ENCODE data around the gene PRR3. TPM values are rescaled to one million over a fixed set of nuclear protein-coding genes. Genes with fewer than 3 reads are reported as not detected.

PRR3 gene
- total and polyA plus RNA-seq, 2 of the 13 experiments (the other 11 are each of a cell fraction or from before 2014, with no cell fraction given) = 14.6 to 21.2 TPM

DNA sequence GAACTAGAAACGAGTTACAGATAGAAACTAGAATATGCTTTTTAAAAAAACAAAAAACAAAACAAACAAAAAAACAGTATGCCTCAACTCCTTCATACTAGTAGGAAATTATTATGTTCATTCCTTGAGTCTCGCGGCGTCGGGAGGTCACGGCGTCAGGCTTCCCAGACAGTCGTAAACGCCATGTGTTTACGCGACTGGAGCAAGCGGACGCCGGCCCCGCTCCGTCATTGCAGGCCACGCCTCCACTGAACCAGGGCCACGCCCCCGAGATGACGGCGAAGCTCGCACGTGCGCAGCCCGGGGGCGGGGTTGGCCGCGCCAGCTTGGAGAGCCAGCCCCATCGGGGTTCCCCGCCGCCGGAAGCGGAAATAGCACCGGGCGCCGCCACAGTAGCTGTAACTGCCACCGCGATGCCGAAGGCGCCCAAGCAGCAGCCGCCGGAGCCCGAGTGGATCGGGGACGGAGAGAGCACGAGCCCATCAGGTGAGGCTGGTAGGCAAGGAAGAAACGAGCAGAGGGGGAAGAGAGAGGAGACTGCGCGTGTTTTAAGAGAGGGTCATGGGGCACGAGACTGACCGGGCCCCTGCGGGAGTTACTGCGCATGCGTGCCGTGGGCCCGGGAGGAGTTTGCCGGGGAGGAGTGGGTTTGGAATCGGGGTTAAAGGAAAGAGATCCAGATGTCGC lies 14.1 kb downstream of the PRR3 start, which contains the start of gene ABCF1 (continued):
- TF ChIP-seq THAP7 (CRISPR knock-in tag; IDR thresholded peaks at IDR 0.05) (peak; percentile 86; the same call in 1 of the 2 replicates), KMT2B (CRISPR knock-in tag; IDR thresholded peaks at IDR 0.05) (peak; percentile 96), ZNF326 (CRISPR knock-in tag; IDR thresholded peaks at IDR 0.05; ENCODE audit: borderline replicate concordance) (no peak), ZFP36L1 (CRISPR knock-in tag; IDR thresholded peaks at IDR 0.05) (peak; percentile 98), WIZ (CRISPR knock-in tag; IDR thresholded peaks at IDR 0.05) (peak; percentile 98), EHMT2 (IDR thresholded peaks at IDR 0.05; ENCODE audit: borderline replicate concordance, low read depth, low read length) (no peak; the same call in 1 of the 2 replicates), CEBPG (CRISPR knock-in tag; IDR thresholded peaks at IDR 0.05) (peak; percentile 72), STAT5B (CRISPR knock-in tag; IDR thresholded peaks at IDR 0.05) (no peak), HOXA3 (CRISPR knock-in tag; IDR thresholded peaks at IDR 0.05) (peak; percentile 92), ZNF3 (CRISPR knock-in tag; IDR thresholded peaks at IDR 0.05) (0 out of 2 replicates have a peak, but pooled peaks have one; percentile 34), ZNF841 (CRISPR knock-in tag; IDR thresholded peaks at IDR 0.05; ENCODE audit: borderline replicate concordance) (peak; percentile 90; the same call in 1 of the 2 replicates), BRCA1 (CRISPR knock-in tag; IDR thresholded peaks at IDR 0.05) (no peak; the same call in 1 of the 2 replicates)
- TF ChIP-seq, protein P1, sequence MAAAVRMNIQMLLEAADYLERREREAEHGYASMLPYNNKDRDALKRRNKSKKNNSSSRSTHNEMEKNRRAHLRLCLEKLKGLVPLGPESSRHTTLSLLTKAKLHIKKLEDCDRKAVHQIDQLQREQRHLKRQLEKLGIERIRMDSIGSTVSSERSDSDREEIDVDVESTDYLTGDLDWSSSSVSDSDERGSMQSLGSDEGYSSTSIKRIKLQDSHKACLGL (CRISPR knock-in tag; IDR thresholded peaks at IDR 0.05) = peak; percentile 98
- TF ChIP-seq, protein P2, sequence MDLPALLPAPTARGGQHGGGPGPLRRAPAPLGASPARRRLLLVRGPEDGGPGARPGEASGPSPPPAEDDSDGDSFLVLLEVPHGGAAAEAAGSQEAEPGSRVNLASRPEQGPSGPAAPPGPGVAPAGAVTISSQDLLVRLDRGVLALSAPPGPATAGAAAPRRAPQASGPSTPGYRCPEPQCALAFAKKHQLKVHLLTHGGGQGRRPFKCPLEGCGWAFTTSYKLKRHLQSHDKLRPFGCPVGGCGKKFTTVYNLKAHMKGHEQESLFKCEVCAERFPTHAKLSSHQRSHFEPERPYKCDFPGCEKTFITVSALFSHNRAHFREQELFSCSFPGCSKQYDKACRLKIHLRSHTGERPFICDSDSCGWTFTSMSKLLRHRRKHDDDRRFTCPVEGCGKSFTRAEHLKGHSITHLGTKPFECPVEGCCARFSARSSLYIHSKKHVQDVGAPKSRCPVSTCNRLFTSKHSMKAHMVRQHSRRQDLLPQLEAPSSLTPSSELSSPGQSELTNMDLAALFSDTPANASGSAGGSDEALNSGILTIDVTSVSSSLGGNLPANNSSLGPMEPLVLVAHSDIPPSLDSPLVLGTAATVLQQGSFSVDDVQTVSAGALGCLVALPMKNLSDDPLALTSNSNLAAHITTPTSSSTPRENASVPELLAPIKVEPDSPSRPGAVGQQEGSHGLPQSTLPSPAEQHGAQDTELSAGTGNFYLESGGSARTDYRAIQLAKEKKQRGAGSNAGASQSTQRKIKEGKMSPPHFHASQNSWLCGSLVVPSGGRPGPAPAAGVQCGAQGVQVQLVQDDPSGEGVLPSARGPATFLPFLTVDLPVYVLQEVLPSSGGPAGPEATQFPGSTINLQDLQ (CRISPR knock-in tag; IDR thresholded peaks at IDR 0.05) = 0 out of 2 replicates have a peak, but pooled peaks have one; percentile 80
- TF ChIP-seq, protein P3, sequence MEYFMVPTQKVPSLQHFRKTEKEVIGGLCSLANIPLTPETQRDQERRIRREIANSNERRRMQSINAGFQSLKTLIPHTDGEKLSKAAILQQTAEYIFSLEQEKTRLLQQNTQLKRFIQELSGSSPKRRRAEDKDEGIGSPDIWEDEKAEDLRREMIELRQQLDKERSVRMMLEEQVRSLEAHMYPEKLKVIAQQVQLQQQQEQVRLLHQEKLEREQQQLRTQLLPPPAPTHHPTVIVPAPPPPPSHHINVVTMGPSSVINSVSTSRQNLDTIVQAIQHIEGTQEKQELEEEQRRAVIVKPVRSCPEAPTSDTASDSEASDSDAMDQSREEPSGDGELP (IDR thresholded peaks at IDR 0.05; ENCODE audit: borderline replicate concordance, low read depth) = peak; percentile 73; the same call in 1 of the 2 replicates
- TF ChIP-seq, protein P4, sequence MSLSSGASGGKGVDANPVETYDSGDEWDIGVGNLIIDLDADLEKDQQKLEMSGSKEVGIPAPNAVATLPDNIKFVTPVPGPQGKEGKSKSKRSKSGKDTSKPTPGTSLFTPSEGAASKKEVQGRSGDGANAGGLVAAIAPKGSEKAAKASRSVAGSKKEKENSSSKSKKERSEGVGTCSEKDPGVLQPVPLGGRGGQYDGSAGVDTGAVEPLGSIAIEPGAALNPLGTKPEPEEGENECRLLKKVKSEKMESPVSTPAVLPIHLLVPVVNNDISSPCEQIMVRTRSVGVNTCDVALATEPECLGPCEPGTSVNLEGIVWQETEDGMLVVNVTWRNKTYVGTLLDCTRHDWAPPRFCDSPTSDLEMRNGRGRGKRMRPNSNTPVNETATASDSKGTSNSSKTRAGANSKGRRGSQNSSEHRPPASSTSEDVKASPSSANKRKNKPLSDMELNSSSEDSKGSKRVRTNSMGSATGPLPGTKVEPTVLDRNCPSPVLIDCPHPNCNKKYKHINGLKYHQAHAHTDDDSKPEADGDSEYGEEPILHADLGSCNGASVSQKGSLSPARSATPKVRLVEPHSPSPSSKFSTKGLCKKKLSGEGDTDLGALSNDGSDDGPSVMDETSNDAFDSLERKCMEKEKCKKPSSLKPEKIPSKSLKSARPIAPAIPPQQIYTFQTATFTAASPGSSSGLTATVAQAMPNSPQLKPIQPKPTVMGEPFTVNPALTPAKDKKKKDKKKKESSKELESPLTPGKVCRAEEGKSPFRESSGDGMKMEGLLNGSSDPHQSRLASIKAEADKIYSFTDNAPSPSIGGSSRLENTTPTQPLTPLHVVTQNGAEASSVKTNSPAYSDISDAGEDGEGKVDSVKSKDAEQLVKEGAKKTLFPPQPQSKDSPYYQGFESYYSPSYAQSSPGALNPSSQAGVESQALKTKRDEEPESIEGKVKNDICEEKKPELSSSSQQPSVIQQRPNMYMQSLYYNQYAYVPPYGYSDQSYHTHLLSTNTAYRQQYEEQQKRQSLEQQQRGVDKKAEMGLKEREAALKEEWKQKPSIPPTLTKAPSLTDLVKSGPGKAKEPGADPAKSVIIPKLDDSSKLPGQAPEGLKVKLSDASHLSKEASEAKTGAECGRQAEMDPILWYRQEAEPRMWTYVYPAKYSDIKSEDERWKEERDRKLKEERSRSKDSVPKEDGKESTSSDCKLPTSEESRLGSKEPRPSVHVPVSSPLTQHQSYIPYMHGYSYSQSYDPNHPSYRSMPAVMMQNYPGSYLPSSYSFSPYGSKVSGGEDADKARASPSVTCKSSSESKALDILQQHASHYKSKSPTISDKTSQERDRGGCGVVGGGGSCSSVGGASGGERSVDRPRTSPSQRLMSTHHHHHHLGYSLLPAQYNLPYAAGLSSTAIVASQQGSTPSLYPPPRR (CRISPR knock-in tag; IDR thresholded peaks at IDR 0.05; ENCODE audit: borderline replicate concordance) = peak; percentile 65
- TF ChIP-seq, protein P5, sequence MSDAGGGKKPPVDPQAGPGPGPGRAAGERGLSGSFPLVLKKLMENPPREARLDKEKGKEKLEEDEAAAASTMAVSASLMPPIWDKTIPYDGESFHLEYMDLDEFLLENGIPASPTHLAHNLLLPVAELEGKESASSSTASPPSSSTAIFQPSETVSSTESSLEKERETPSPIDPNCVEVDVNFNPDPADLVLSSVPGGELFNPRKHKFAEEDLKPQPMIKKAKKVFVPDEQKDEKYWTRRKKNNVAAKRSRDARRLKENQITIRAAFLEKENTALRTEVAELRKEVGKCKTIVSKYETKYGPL (CRISPR knock-in tag; IDR thresholded peaks at IDR 0.05) = peak; percentile 85
